C4-2B (cell line): ENCODE measurements around the gene EEPD1.

ENCODE experiments used
- H3K27ac ChIP-seq: fragments of 450-650 bp; 2 replicates; pipeline ENCODE4 v1.5.1; 2017
- CTCF ChIP-seq: fragments of 450-650 bp; conservative IDR thresholded peaks from 2 replicates; pipeline ENCODE4 v1.5.1; 2017; ENCODE audit warnings: mild to moderate bottlenecking
- ZFX ChIP-seq: fragments of 450-650 bp; IDR thresholded peaks from 2 replicates; pipeline ENCODE4 v1.6.1; 2017

Gene EEPD1

GRCh38 chr7:36135700-36136099, 17.4 kb upstream of the EEPD1 start:
- no peak overlapping the region for H3K27ac ChIP-seq
- TF ChIP-seq ZFX (no peak), CTCF (no peak)

GRCh38 chr7:36137258-36137657, 15.8 kb upstream of the EEPD1 start:
- no peak for TF ChIP-seq ZFX
- TF ChIP-seq CTCF, result no peak
- H3K27ac ChIP-seq, result peak overlapping the region; percentile 6; the same call in 1 of the 2 replicates

GRCh38 chr7:36137754-36138153, 15.3 kb upstream of the EEPD1 start:
- no peak for TF ChIP-seq CTCF
- no peak for TF ChIP-seq ZFX
- peak overlapping the region; percentile 6; the same call in 1 of the 2 replicates for H3K27ac ChIP-seq

- no peak for TF ChIP-seq CTCF
- TF ChIP-seq ZFX, result no peak
- H3K27ac ChIP-seq, result no peak overlapping the region; the same call in 1 of the 2 replicates
These were observed 14.8 kb upstream of the EEPD1 start for GRCh38 chr7:36138209-36138608.

- TF ChIP-seq ZFX (no peak), CTCF (no peak)
These were observed 11.7 kb upstream of the EEPD1 start for GRCh38 chr7:36141351-36141750.

GRCh38 chr7:36141850-36142249, 11.2 kb upstream of the EEPD1 start:
- H3K27ac ChIP-seq, result no peak overlapping the region
- no peak for TF ChIP-seq CTCF
- no peak for TF ChIP-seq ZFX

More at GRCh38 chr7:36141351-36141750, 11.7 kb upstream of the EEPD1 start:
- H3K27ac ChIP-seq, result no peak overlapping the region

- TF ChIP-seq CTCF (no peak), ZFX (no peak)
- no peak overlapping the region for H3K27ac ChIP-seq
These were observed 8.9 kb upstream of the EEPD1 start for GRCh38 chr7:36144189-36144588.
